ENCODE data around the gene SLC23A1.

SLC23A1 gene

DNA sequence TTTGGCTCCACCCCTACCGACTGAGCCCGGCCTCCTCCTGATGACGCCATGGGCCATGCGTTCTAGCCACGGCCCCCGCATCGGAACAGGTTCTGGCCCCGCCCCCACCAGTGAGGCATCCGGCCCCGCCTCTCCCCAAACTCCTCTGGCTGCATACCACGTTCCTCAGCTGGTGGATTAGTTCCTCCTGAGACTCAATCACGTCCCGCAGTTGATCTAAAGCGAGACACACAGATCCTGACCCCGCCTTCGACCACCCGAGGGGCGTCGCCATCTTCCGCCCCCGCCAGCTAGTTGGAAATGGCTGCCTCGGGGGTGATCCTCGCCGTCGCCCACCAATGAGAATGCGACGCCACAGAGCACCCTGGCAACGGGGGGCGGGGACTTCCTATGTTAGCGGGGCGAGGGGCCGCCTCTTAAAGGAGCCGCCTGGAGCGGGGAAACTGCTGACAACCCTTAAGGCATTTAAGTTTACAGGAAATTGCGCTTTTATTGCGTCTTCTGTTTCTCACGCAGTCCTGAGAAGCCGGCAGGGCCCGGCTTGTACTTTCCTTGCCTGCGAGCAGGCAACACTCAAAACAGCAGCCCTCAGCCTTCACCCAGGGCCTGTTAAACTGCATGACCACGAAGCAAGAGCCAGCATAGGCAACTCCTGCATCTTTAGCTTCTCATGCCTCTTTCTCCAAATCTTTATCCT lies 20.8 kb upstream of the SLC23A1 start, which contains the start of gene SPATA24:
SPATA24 (minus strand) TSS at position 303 of the 697 bp plus-strand sequence; CDS start at position 274, 29 bp downstream.
- H3K36me3 ChIP-seq (ENCODE audit: insufficient read depth, low read length) = no peaks in the 10 kb centered on the region
- H3K4me3 ChIP-seq (ENCODE audit: low read depth, low read length, poor library complexity, severe bottlenecking) = peak within 1 kb of the TSS; percentile 62
- H3K4me1 ChIP-seq (ENCODE audit: insufficient read depth, low read length, severe bottlenecking) = peaks cover 38% of the 10 kb centered on the region
- H3K27ac ChIP-seq (ENCODE audit: low read depth, low read length, poor library complexity, severe bottlenecking) = peak within 1 kb of the TSS; percentile 89
- no peaks in the 10 kb centered on the region for H3K9me3 ChIP-seq (ENCODE audit: low read length)
- peak within 1 kb of the TSS; percentile 8; the same call in 1 of the 2 replicates for H2AFZ ChIP-seq (ENCODE audit: low read length)
- H3K9me2 ChIP-seq (ENCODE audit: low read depth, low read length) = no peaks in the 10 kb centered on the region
- H3K27me3 ChIP-seq (ENCODE audit: insufficient read depth, low read length) = no peaks in the 10 kb centered on the region
- TF ChIP-seq, protein P1, sequence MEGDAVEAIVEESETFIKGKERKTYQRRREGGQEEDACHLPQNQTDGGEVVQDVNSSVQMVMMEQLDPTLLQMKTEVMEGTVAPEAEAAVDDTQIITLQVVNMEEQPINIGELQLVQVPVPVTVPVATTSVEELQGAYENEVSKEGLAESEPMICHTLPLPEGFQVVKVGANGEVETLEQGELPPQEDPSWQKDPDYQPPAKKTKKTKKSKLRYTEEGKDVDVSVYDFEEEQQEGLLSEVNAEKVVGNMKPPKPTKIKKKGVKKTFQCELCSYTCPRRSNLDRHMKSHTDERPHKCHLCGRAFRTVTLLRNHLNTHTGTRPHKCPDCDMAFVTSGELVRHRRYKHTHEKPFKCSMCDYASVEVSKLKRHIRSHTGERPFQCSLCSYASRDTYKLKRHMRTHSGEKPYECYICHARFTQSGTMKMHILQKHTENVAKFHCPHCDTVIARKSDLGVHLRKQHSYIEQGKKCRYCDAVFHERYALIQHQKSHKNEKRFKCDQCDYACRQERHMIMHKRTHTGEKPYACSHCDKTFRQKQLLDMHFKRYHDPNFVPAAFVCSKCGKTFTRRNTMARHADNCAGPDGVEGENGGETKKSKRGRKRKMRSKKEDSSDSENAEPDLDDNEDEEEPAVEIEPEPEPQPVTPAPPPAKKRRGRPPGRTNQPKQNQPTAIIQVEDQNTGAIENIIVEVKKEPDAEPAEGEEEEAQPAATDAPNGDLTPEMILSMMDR (IDR thresholded peaks at IDR 0.05; ENCODE audit: low read length) = no peak
- TF ChIP-seq EZH2 (IDR thresholded peaks at IDR 0.05; ENCODE audit: borderline replicate concordance, low read length) = no peak
- H3K79me2 ChIP-seq (ENCODE audit: insufficient read depth, low read length) = no peaks in the 10 kb centered on the region
- peak within 1 kb of the TSS; percentile 84 for H3K4me2 ChIP-seq (ENCODE audit: low read length)
- no peaks in the 10 kb centered on the region for H3F3A ChIP-seq (ENCODE audit: insufficient read depth, low read length)
- H3K9ac ChIP-seq (ENCODE audit: low read length) = peak within 1 kb of the TSS; percentile 58
- H4K20me1 ChIP-seq (ENCODE audit: insufficient read depth, low read length) = no peaks in the 10 kb centered on the region

DNA sequence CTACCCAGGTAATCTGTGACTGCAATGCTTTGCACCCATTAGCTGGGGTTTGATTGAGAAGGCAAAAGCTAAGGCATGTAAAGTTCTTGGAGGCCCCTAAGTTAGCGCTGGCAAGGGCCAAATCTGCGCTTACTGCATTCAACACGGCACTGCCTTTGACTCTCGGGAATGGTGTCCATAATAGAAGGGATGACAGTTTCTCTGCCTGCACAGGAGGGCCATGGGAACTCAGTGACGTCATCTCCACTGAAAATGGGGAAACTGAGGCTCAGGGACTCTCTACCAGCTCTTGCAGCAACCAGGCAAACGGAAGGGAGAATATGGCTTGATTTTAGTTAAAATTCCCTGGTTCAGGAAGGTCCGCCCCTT lies 20.3 kb upstream of the SLC23A1 start:
- H3K79me2 ChIP-seq (ENCODE audit: insufficient read depth, low read length) = no peaks in the 10 kb centered on the region
- H2AFZ ChIP-seq (ENCODE audit: low read length) = no peak overlapping the region
- no peaks in the 10 kb centered on the region for H3K36me3 ChIP-seq (ENCODE audit: insufficient read depth, low read length)
- peaks cover 34% of the 10 kb centered on the region for H3K4me1 ChIP-seq (ENCODE audit: insufficient read depth, low read length, severe bottlenecking)
- H3F3A ChIP-seq (ENCODE audit: insufficient read depth, low read length) = no peaks in the 10 kb centered on the region
- H3K9ac ChIP-seq (ENCODE audit: low read length) = peak overlapping the region; percentile 58
- no peaks in the 10 kb centered on the region for H3K9me2 ChIP-seq (ENCODE audit: low read depth, low read length)
- H3K9me3 ChIP-seq (ENCODE audit: low read length) = no peaks in the 10 kb centered on the region
- TF ChIP-seq EZH2 (IDR thresholded peaks at IDR 0.05; ENCODE audit: borderline replicate concordance, low read length) = no peak
- TF ChIP-seq, protein P1 (IDR thresholded peaks at IDR 0.05; ENCODE audit: low read length) = no peak
- H3K27me3 ChIP-seq (ENCODE audit: insufficient read depth, low read length) = no peaks in the 10 kb centered on the region
- peak overlapping the region; percentile 84 for H3K4me2 ChIP-seq (ENCODE audit: low read length)
- H3K27ac ChIP-seq (ENCODE audit: low read depth, low read length, poor library complexity, severe bottlenecking) = peak overlapping the region; percentile 89
- H4K20me1 ChIP-seq (ENCODE audit: insufficient read depth, low read length) = no peaks in the 10 kb centered on the region
- H3K4me3 ChIP-seq (ENCODE audit: low read depth, low read length, poor library complexity, severe bottlenecking) = peak overlapping the region; percentile 62

DNA sequence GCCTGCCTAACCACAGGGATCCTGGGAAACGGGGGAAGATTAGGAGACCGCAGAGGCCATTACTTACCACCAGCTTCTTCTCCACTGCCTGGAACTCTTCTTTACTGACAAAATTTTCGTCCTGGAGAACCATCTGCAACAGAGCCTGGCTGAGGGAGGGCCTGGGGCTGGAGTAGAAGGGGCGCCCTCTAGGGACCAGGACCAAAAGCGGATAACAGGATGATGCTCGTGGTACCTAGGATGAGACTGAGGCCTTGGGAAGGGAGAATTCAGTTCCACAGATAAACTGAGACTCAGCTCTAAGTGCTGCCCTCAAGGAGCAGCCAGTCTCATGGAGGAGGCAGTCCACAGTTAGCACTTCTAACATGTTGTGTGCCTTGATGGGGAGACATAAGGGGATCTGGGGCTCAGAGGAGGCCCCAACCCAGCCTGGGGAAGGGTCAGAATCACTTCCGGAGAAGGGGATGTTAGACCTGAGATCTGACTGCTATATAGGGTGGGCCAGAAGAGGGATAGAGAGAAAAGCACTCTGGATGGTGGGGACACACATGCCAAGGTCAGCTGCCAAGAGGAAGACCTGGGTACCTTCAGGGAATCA lies 19.6 kb upstream of the SLC23A1 start:
- no peaks in the 10 kb centered on the region for H3K9me3 ChIP-seq (ENCODE audit: low read length)
- no peaks in the 10 kb centered on the region for H3K9me2 ChIP-seq (ENCODE audit: low read depth, low read length)
- H3K4me2 ChIP-seq (ENCODE audit: low read length) = peak overlapping the region; percentile 84
- H3K4me1 ChIP-seq (ENCODE audit: insufficient read depth, low read length, severe bottlenecking) = peaks cover 26% of the 10 kb centered on the region
- no peaks in the 10 kb centered on the region for H3F3A ChIP-seq (ENCODE audit: insufficient read depth, low read length)
- no peaks in the 10 kb centered on the region for H4K20me1 ChIP-seq (ENCODE audit: insufficient read depth, low read length)
- no peak overlapping the region for H2AFZ ChIP-seq (ENCODE audit: low read length)
- peak overlapping the region; percentile 58; the same call in 1 of the 2 replicates for H3K9ac ChIP-seq (ENCODE audit: low read length)
- no peaks in the 10 kb centered on the region for H3K27me3 ChIP-seq (ENCODE audit: insufficient read depth, low read length)
- no peaks in the 10 kb centered on the region for H3K79me2 ChIP-seq (ENCODE audit: insufficient read depth, low read length)
- H3K27ac ChIP-seq (ENCODE audit: low read depth, low read length, poor library complexity, severe bottlenecking) = peak overlapping the region; percentile 89
- H3K4me3 ChIP-seq (ENCODE audit: low read depth, low read length, poor library complexity, severe bottlenecking) = peak overlapping the region; percentile 62
- H3K36me3 ChIP-seq (ENCODE audit: insufficient read depth, low read length) = no peaks in the 10 kb centered on the region
- TF ChIP-seq, protein P1 (IDR thresholded peaks at IDR 0.05; ENCODE audit: low read length) = peak; percentile 79
- no peak for TF ChIP-seq EZH2 (IDR thresholded peaks at IDR 0.05; ENCODE audit: borderline replicate concordance, low read length)
